ENCODE data around the gene MGAT4C. TPM values are rescaled to one million over a fixed set of nuclear protein-coding genes. Genes with fewer than 3 reads are reported as not detected.
"Not testable (repeated sequence)": the region's sequence is repeated elsewhere in the genome, so short reads cannot be mapped to it uniquely, and the experiment has no call there.

MGAT4C gene
- total RNA-seq, 2 donors from 2014 or later: not detected

- Mint-ChIP-seq H3K36me3 (no peaks in the 10 kb centered on the region), H3K9me3 (peaks cover 10% of the 10 kb centered on the region in 2 donors), H3K27ac (no peak overlapping the region)
- ATAC-seq: no peak
- no peak for DNase-seq (ENCODE audit: low spot score in 2 of 2)
Measured at GRCh38 chr12:86174188-86174587, 82.0 kb downstream of the MGAT4C start.

GRCh38 chr12:86172913-86173443 is 83.2 kb downstream of the MGAT4C start:
- no peak for DNase-seq (ENCODE audit: low spot score in 2 of 2)
- no peak for ATAC-seq
- Mint-ChIP-seq H3K9me3 (peaks cover 10 to 11% of the 10 kb centered on the region in 2 donors), H3K27ac (no peak overlapping the region), H3K36me3 (no peaks in the 10 kb centered on the region)

GRCh38 chr12:86170051-86170450 is 86.1 kb downstream of the MGAT4C start:
- H3K27ac Mint-ChIP-seq: no peak overlapping the region
- ATAC-seq: no peak
- H3K36me3 Mint-ChIP-seq: no peaks in the 10 kb centered on the region
- DNase-seq (ENCODE audit: low spot score in 2 of 2): no peak
- peaks cover 5 to 6% of the 10 kb centered on the region in 2 donors for H3K9me3 Mint-ChIP-seq

GRCh38 chr12:86158956-86159355 is 97.2 kb downstream of the MGAT4C start:
- DNase-seq (ENCODE audit: low spot score in 2 of 2) (no peak), ATAC-seq (no peak)
- Mint-ChIP-seq H3K9me3 (peaks cover 12 to 18% of the 10 kb centered on the region in 2 donors), H3K36me3 (no peaks in the 10 kb centered on the region), H3K27ac (no peak overlapping the region)

- no peak overlapping the region for H3K27ac Mint-ChIP-seq
- DNase-seq (ENCODE audit: low spot score in 2 of 2) (no peak), ATAC-seq (no peak)
- H3K9me3 Mint-ChIP-seq: peaks cover 11 to 17% of the 10 kb centered on the region in 2 donors
- H3K36me3 Mint-ChIP-seq: no peaks in the 10 kb centered on the region
Measured at GRCh38 chr12:86154620-86155019, 101.6 kb downstream of the MGAT4C start.

- no peak overlapping the region for H3K27ac Mint-ChIP-seq
- ATAC-seq: no peak
Measured at GRCh38 chr12:86148612-86149011, 107.6 kb downstream of the MGAT4C start.

GRCh38 chr12:86148071-86148470 is 108.1 kb downstream of the MGAT4C start:
- ATAC-seq (no peak), DNase-seq (ENCODE audit: low spot score in 2 of 2) (no peak)
- Mint-ChIP-seq H3K9me3 (peaks cover 0 to 5% of the 10 kb centered on the region in 2 donors), H3K27ac (no peak overlapping the region), H3K36me3 (no peaks in the 10 kb centered on the region)

More at GRCh38 chr12:86148612-86149011, 107.6 kb downstream of the MGAT4C start:
- Mint-ChIP-seq H3K9me3 (peaks cover 2 to 5% of the 10 kb centered on the region in 2 donors), H3K36me3 (no peaks in the 10 kb centered on the region)
- no peak for DNase-seq (ENCODE audit: low spot score in 2 of 2)

- no peak for ATAC-seq
Measured at GRCh38 chr12:86145156-86145555, 111.0 kb downstream of the MGAT4C start.

GRCh38 chr12:86143162-86143561 is 113.0 kb downstream of the MGAT4C start:
- no peak for DNase-seq (ENCODE audit: low spot score in 2 of 2)
- Mint-ChIP-seq H3K36me3 (no peaks in the 10 kb centered on the region), H3K9me3 (peaks cover under 1 to 1% of the 10 kb centered on the region in 2 donors), H3K27ac (no peak overlapping the region)
- ATAC-seq: no peak

More at GRCh38 chr12:86145156-86145555, 111.0 kb downstream of the MGAT4C start:
- Mint-ChIP-seq H3K36me3 (no peaks in the 10 kb centered on the region), H3K27ac (no peak overlapping the region), H3K9me3 (no peaks in the 10 kb centered on the region)
- DNase-seq (ENCODE audit: low spot score in 2 of 2): no peak

- DNase-seq (ENCODE audit: low spot score in 2 of 2) (no peak), ATAC-seq (no peak)
- no peaks in the 10 kb centered on the region for H3K36me3 Mint-ChIP-seq
- H3K27ac Mint-ChIP-seq: no peak overlapping the region
- H3K9me3 Mint-ChIP-seq: peaks cover 4 to 13% of the 10 kb centered on the region in 2 donors
Measured at GRCh38 chr12:86139671-86140070, 116.5 kb downstream of the MGAT4C start.

- Mint-ChIP-seq H3K27ac (no peak overlapping the region), H3K36me3 (no peaks in the 10 kb centered on the region)
Measured at GRCh38 chr12:86138770-86139169, 117.4 kb downstream of the MGAT4C start.

GRCh38 chr12:86137936-86138335 is 118.3 kb downstream of the MGAT4C start:
- no peaks in the 10 kb centered on the region for H3K36me3 Mint-ChIP-seq
- H3K27ac Mint-ChIP-seq: no peak overlapping the region
- DNase-seq (ENCODE audit: low spot score in 2 of 2): no peak
- no peak for ATAC-seq
- peaks cover 4 to 13% of the 10 kb centered on the region in 2 donors for H3K9me3 Mint-ChIP-seq

More at GRCh38 chr12:86138770-86139169, 117.4 kb downstream of the MGAT4C start:
- no peak for DNase-seq (ENCODE audit: low spot score in 2 of 2)
- peaks cover 4 to 13% of the 10 kb centered on the region in 2 donors for H3K9me3 Mint-ChIP-seq
- no peak for ATAC-seq

- Mint-ChIP-seq H3K9me3 (peaks cover 4 to 13% of the 10 kb centered on the region in 2 donors), H3K36me3 (no peaks in the 10 kb centered on the region), H3K27ac (no peak overlapping the region)
- ATAC-seq (no peak), DNase-seq (ENCODE audit: low spot score in 2 of 2) (no peak)
Measured at GRCh38 chr12:86134561-86134960, 121.6 kb downstream of the MGAT4C start.

- H3K36me3 Mint-ChIP-seq; DNase-seq (ENCODE audit: low spot score in 2 of 2); H3K9me3 Mint-ChIP-seq; ATAC-seq; H3K27ac Mint-ChIP-seq: not testable (repeated sequence)
Measured at GRCh38 chr12:86126900-86127299, 129.3 kb downstream of the MGAT4C start.

GRCh38 chr12:86122846-86123468 is 133.2 kb downstream of the MGAT4C start:
- ATAC-seq: no peak
- Mint-ChIP-seq H3K9me3 (peaks cover 7 to 13% of the 10 kb centered on the region in 2 donors), H3K27ac (no peak overlapping the region), H3K36me3 (no peaks in the 10 kb centered on the region)
- DNase-seq (ENCODE audit: low spot score in 2 of 2): no peak

- peaks cover 18 to 22% of the 10 kb centered on the region in 2 donors for H3K9me3 Mint-ChIP-seq
- H3K36me3 Mint-ChIP-seq: no peaks in the 10 kb centered on the region
- no peak overlapping the region for H3K27ac Mint-ChIP-seq
- no peak for DNase-seq (ENCODE audit: low spot score in 2 of 2)
- no peak for ATAC-seq
Measured at GRCh38 chr12:86118161-86118560, 138.0 kb downstream of the MGAT4C start.

GRCh38 chr12:86117711-86118110 is 138.5 kb downstream of the MGAT4C start:
- Mint-ChIP-seq H3K27ac (no peak overlapping the region), H3K9me3 (peaks cover 18 to 23% of the 10 kb centered on the region in 2 donors), H3K36me3 (no peaks in the 10 kb centered on the region)
- DNase-seq (ENCODE audit: low spot score in 2 of 2) (no peak), ATAC-seq (no peak)

GRCh38 chr12:86104087-86104486 is 152.1 kb downstream of the MGAT4C start:
- Mint-ChIP-seq H3K27ac (no peak overlapping the region), H3K9me3 (peaks cover 7% of the 10 kb centered on the region in 2 donors), H3K36me3 (no peaks in the 10 kb centered on the region)
- no peak for ATAC-seq
- DNase-seq (ENCODE audit: low spot score in 2 of 2): no peak

Measured in activated naive CD4-positive, alpha-beta T cell treated with anti-CD3 and anti-CD28 coated beads, Interleukin-2, amount 50 U/mL, for 72 hours (primary cell).